ENCODE results near the gene CAMSAP1. TPM values are rescaled to one million over a fixed set of nuclear protein-coding genes. Genes with fewer than 3 reads are reported as not detected.

CAMSAP1 gene
- total RNA-seq, 2 experiments from 2014 or later = 30.4 to 33.0 TPM

- no peaks in the 10 kb centered on the region for H3K9me3 ChIP-seq (ENCODE audit: low read length)
- H3K9me2 ChIP-seq (ENCODE audit: insufficient read depth, low read length) = no peaks in the 10 kb centered on the region
- H3K79me2 ChIP-seq (ENCODE audit: insufficient read depth, low read depth, low read length) = no peaks in the 10 kb centered on the region
- intact Hi-C loops (cut with micrococcal nuclease; ENCODE audit: unreplicated experiment) = no loop called here
- peaks cover 16% of the 10 kb centered on the region for H3K36me3 ChIP-seq (ENCODE audit: insufficient read depth, low read length)
- ChIA-PET POLR2A (no interaction called here), CTCF (ENCODE audit: unreplicated experiment) (no interaction called here)
- H3K4me2 ChIP-seq (ENCODE audit: low read length) = no peak overlapping the region
- no peak overlapping the region for H3K4me3 ChIP-seq (ENCODE audit: low read depth, low read length, poor library complexity, severe bottlenecking)
- no peaks in the 10 kb centered on the region for H4K20me1 ChIP-seq (ENCODE audit: insufficient read depth, low read length)
- TF ChIP-seq EZH2phosphoT487 (IDR thresholded peaks at IDR 0.05; ENCODE audit: borderline replicate concordance, low read depth, low read length) = no peak
- TF ChIP-seq, protein P1, sequence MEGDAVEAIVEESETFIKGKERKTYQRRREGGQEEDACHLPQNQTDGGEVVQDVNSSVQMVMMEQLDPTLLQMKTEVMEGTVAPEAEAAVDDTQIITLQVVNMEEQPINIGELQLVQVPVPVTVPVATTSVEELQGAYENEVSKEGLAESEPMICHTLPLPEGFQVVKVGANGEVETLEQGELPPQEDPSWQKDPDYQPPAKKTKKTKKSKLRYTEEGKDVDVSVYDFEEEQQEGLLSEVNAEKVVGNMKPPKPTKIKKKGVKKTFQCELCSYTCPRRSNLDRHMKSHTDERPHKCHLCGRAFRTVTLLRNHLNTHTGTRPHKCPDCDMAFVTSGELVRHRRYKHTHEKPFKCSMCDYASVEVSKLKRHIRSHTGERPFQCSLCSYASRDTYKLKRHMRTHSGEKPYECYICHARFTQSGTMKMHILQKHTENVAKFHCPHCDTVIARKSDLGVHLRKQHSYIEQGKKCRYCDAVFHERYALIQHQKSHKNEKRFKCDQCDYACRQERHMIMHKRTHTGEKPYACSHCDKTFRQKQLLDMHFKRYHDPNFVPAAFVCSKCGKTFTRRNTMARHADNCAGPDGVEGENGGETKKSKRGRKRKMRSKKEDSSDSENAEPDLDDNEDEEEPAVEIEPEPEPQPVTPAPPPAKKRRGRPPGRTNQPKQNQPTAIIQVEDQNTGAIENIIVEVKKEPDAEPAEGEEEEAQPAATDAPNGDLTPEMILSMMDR (conservative IDR thresholded peaks at IDR 0.05; ENCODE audit: low read length) = no peak
- no peak overlapping the region for H3K27ac ChIP-seq (ENCODE audit: low read depth, low read length, poor library complexity, severe bottlenecking)
- DNase-seq (ENCODE audit: low spot score) = no peak
- no peak overlapping the region for H2AFZ ChIP-seq (ENCODE audit: low read length)
- H3K4me1 ChIP-seq (ENCODE audit: insufficient read depth, low read length, poor library complexity, severe bottlenecking) = no peaks in the 10 kb centered on the region
- no TSS peak for BruUV-seq (replicated peaks)
Observed at GRCh38 chr9:135928074-135928730, 20.9 kb upstream of the CAMSAP1 start.

DNA sequence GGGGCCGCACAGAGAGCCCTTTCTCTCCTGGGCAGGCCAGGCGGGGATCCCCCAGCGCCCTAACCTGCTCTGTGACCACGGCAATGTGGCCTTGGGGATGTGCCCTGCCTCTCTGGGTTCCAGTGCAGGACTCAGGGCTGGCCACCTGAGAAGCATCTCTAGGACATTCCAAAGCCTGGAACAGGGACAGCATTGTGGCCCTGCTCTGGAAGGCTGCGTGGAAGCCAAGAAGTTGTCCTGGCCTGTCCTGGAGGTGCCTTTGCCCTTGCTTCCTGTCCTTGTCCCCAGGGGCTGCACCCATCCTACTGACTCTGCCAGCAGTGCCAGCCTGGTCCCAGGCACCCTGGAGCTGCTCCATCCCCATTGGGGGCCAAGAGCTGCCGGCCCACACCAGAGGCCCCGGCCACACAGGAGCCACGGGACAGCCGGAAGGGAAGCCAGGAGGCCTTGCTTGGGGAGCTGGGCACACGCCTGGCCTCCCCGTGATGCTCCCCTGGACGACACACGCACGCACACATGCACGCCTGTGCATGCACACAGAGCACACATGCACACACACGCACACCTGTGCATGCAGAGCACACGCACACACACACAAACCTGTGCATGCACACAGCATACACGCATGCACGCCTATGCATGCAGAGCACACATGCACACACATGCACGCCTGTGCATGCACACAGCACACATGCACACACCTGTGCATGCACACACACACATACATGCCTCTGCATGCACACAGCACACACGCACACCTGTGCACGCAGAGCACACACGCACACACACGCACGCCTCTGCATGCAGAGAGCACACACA lies 20.1 kb upstream of the CAMSAP1 start:
- TF ChIP-seq, protein P1 (conservative IDR thresholded peaks at IDR 0.05; ENCODE audit: low read length) = no peak
- no peak for TF ChIP-seq EZH2phosphoT487 (IDR thresholded peaks at IDR 0.05; ENCODE audit: borderline replicate concordance, low read depth, low read length)
- H3K4me2 ChIP-seq (ENCODE audit: low read length) = no peak overlapping the region

More for the DNA sequence above, 20.1 kb upstream of the CAMSAP1 start:
- Histone ChIP-seq H3K27ac (ENCODE audit: low read depth, low read length, poor library complexity, severe bottlenecking) (no peak overlapping the region), H3K79me2 (ENCODE audit: insufficient read depth, low read depth, low read length) (no peaks in the 10 kb centered on the region), H3K4me1 (ENCODE audit: insufficient read depth, low read length, poor library complexity, severe bottlenecking) (no peaks in the 10 kb centered on the region), H3K9me2 (ENCODE audit: insufficient read depth, low read length) (no peaks in the 10 kb centered on the region), H3K36me3 (ENCODE audit: insufficient read depth, low read length) (peaks cover 8% of the 10 kb centered on the region), H3K9me3 (ENCODE audit: low read length) (no peaks in the 10 kb centered on the region), H4K20me1 (ENCODE audit: insufficient read depth, low read length) (no peaks in the 10 kb centered on the region), H2AFZ (ENCODE audit: low read length) (no peak overlapping the region), H3K4me3 (ENCODE audit: low read depth, low read length, poor library complexity, severe bottlenecking) (no peak overlapping the region)
- no TSS peak for BruUV-seq (replicated peaks)
- intact Hi-C loops (cut with micrococcal nuclease; ENCODE audit: unreplicated experiment) = no loop called here
- POLR2A ChIA-PET = no interaction called here
- CTCF ChIA-PET (ENCODE audit: unreplicated experiment) = no interaction called here
- no peak for DNase-seq (ENCODE audit: low spot score)

Data from OCI-LY7 (cell line).